Keratinocyte (primary cell): Measurements from ENCODE around the gene TMEM178A. TPM values are rescaled to one million over a fixed set of nuclear protein-coding genes. Genes with fewer than 3 reads are reported as not detected.

ENCODE experiments used
- DNase-seq: peaks from one replicate; pipeline ENCODE4 v3.0.0-alpha.2; 2011; ENCODE audit warnings: low read depth, missing footprints, low spot score
- FAIRE-seq: peaks from 2 replicates; lab custom pipeline; 2011; peaks lifted over from hg19 to GRCh38; lab: Jason Lieb, UNC
- H2AFZ ChIP-seq: 2 replicates; pipeline ENCODE4 v1.6.0; 2012; ENCODE audit warnings: low read length, control low read depth, inconsistent platforms; ENCODE audit not compliant: control insufficient read depth
- H3K27ac ChIP-seq: 2 replicates; pipeline ENCODE4 v1.5.1; 2011; ENCODE audit warnings: low read length; ENCODE audit not compliant: control insufficient read depth, insufficient read depth
- H3K27me3 ChIP-seq: 3 replicates; pipeline ENCODE4 v1.6.0; 2011; ENCODE audit warnings: low read length; ENCODE audit not compliant: control insufficient read depth, insufficient read depth; ENCODE audit errors: extremely low read depth
- H3K36me3 ChIP-seq, 2 experiments: 2 replicates in 1 of 2; 3 replicates in 1 of 2; pipeline ENCODE4 v1.5.1; 2011; ENCODE audit warnings: low read length in 2 of 2, mild to moderate bottlenecking in 1 of 2; ENCODE audit not compliant: control insufficient read depth in 2 of 2, insufficient read depth in 2 of 2; ENCODE audit errors: extremely low read depth in 1 of 2
- H3K4me1 ChIP-seq: 3 replicates; pipeline ENCODE4 v1.5.1; 2011; ENCODE audit warnings: low read length; ENCODE audit not compliant: control insufficient read depth, insufficient read depth; ENCODE audit errors: extremely low read depth
- H3K4me2 ChIP-seq: 3 replicates; pipeline ENCODE4 v1.6.0; 2011; ENCODE audit warnings: low read depth, low read length; ENCODE audit not compliant: control insufficient read depth, insufficient read depth; ENCODE audit errors: extremely low read depth
- H3K4me3 ChIP-seq, 3 experiments: fragments of 200-600 bp in 1 of 3; sonication (generic) in 1 of 3; 2 replicates in 2 of 3; 3 replicates in 1 of 3; pipeline ENCODE4 v1.5.1; 2011 to 2016; ENCODE audit warnings: low read length in 3 of 3, mild to moderate bottlenecking in 3 of 3, control low read depth in 2 of 3, inconsistent platforms in 1 of 3, low read depth in 1 of 3, mixed read lengths in 1 of 3, mixed run types in 1 of 3, moderate library complexity in 1 of 3; ENCODE audit not compliant: control insufficient read depth in 2 of 3, insufficient read depth in 2 of 3; ENCODE audit errors: extremely low read depth in 1 of 3
- H3K79me2 ChIP-seq: 2 replicates; pipeline ENCODE4 v1.6.0; 2012; ENCODE audit warnings: low read length; ENCODE audit not compliant: control insufficient read depth, insufficient read depth
- H3K9ac ChIP-seq: 3 replicates; pipeline ENCODE4 v1.6.0; 2011; ENCODE audit warnings: low read length; ENCODE audit not compliant: control insufficient read depth, insufficient read depth; ENCODE audit errors: extremely low read depth
- H3K9me1 ChIP-seq: 3 replicates; pipeline ENCODE4 v1.6.0; 2011; ENCODE audit warnings: low read length; ENCODE audit not compliant: control insufficient read depth, insufficient read depth; ENCODE audit errors: extremely low read depth
- H3K9me3 ChIP-seq: 2 replicates; pipeline ENCODE4 v1.5.1; 2012; ENCODE audit warnings: low read depth, low read length; ENCODE audit not compliant: control insufficient read depth
- H4K20me1 ChIP-seq: 3 replicates; pipeline ENCODE4 v1.6.0; 2011; ENCODE audit warnings: low read length; ENCODE audit not compliant: control insufficient read depth, insufficient read depth; ENCODE audit errors: extremely low read depth
- EZH2 ChIP-seq: IDR thresholded peaks from one replicate; pipeline ENCODE4 v1.6.1; 2012; ENCODE audit warnings: inconsistent platforms, mild to moderate bottlenecking, low read length, moderate library complexity
- dilution Hi-C: fragments of 300-500 bp; cut with MboI; formaldehyde crosslinking; loops from one replicate; pipeline ENCODE4 v1.7.0; 2020; ENCODE audit warnings: low sequenced_read_pairs; ENCODE audit not compliant: extremely low pct_ligation_motif_present
- polyA plus RNA-seq, 5 experiments: library from polyadenylated mRNA; depleted of rRNA in 3 of 5; stranded (reverse) in 3 of 5; stranded (forward) in 1 of 5; unstranded in 1 of 5; fragments of >200 nt; gene quantifications; 1 replicate in 1 of 5; 2 replicates in 3 of 5; 3 replicates in 1 of 5; pipeline versions ENCODE4 v1.2.1 to v1.2.3, GENCODE V29; 2011 to 2012; ENCODE audit warnings: missing spikeins in 2 of 5, low read depth in 1 of 5, low replicate concordance in 1 of 5
- TF ChIP-seq, protein P1 (sequence below), 3 experiments: IDR thresholded peaks in 1 of 3; conservative IDR thresholded peaks in 1 of 3; optimal IDR thresholded peaks in 1 of 3; 2 replicates in 2 of 3; 3 replicates in 1 of 3; pipeline versions ENCODE3 to v1.5.1; 2011; ENCODE audit warnings: low read length in 3 of 3, mild to moderate bottlenecking in 3 of 3, moderate library complexity in 2 of 3, control low read depth in 1 of 3, inconsistent platforms in 1 of 3; ENCODE audit not compliant: insufficient read depth in 2 of 3; ENCODE audit errors: extremely low read depth in 1 of 3

The TMEM178A gene
- polyA plus RNA-seq, 1 donor (not counting 4 experiments of a cell fraction or from before 2014, with no cell fraction given) = 0.07 TPM

DNA sequence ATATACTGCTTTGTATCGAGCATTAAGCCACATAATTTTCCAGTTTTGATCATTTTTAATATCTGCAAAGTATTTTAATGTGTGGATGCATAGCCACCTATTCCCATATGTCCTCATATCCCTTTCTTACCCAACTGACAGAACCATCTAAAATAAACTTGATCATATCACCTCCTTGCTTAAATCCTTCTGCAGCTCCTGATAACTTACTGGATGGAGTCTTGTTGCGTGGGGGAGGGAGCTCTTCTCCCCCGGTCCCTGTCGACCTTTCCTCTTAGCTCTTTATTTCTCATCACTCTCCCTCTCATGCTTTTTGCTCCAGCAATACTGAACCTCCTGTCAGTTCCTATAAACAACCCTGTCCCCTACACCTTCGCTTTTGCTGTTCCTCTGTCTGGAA is 18.7 kb downstream of the TMEM178A start:
- no peaks in the 10 kb centered on the region for H3K4me1 ChIP-seq
- no peaks in the 10 kb centered on the region for H3K36me3 ChIP-seq
- H3K79me2 ChIP-seq = no peaks in the 10 kb centered on the region
- H3K27me3 ChIP-seq = peaks cover 23% of the 10 kb centered on the region
- TF ChIP-seq, protein P1, sequence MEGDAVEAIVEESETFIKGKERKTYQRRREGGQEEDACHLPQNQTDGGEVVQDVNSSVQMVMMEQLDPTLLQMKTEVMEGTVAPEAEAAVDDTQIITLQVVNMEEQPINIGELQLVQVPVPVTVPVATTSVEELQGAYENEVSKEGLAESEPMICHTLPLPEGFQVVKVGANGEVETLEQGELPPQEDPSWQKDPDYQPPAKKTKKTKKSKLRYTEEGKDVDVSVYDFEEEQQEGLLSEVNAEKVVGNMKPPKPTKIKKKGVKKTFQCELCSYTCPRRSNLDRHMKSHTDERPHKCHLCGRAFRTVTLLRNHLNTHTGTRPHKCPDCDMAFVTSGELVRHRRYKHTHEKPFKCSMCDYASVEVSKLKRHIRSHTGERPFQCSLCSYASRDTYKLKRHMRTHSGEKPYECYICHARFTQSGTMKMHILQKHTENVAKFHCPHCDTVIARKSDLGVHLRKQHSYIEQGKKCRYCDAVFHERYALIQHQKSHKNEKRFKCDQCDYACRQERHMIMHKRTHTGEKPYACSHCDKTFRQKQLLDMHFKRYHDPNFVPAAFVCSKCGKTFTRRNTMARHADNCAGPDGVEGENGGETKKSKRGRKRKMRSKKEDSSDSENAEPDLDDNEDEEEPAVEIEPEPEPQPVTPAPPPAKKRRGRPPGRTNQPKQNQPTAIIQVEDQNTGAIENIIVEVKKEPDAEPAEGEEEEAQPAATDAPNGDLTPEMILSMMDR (optimal IDR thresholded peaks at IDR 0.05 in 1 of 3, IDR thresholded peaks at IDR 0.05 in 1 of 3, conservative IDR thresholded peaks at IDR 0.05 in 1 of 3; ENCODE audit: extremely low read depth in 1 of 3, insufficient read depth in 2 of 3, low read length in 3 of 3) = no peak
- no peak for TF ChIP-seq EZH2
- H4K20me1 ChIP-seq = no peaks in the 10 kb centered on the region
- DNase-seq (no peak), FAIRE-seq (no peak)
- no peak overlapping the region for H3K4me2 ChIP-seq
- H3K27ac ChIP-seq = no peak overlapping the region
- H2AFZ ChIP-seq = no peak overlapping the region
- no peak overlapping the region for H3K9ac ChIP-seq
- H3K9me3 ChIP-seq = no peaks in the 10 kb centered on the region
- H3K4me3 ChIP-seq = no peak overlapping the region
- dilution Hi-C loops = no loop called here
- no peaks in the 10 kb centered on the region for H3K9me1 ChIP-seq

DNA sequence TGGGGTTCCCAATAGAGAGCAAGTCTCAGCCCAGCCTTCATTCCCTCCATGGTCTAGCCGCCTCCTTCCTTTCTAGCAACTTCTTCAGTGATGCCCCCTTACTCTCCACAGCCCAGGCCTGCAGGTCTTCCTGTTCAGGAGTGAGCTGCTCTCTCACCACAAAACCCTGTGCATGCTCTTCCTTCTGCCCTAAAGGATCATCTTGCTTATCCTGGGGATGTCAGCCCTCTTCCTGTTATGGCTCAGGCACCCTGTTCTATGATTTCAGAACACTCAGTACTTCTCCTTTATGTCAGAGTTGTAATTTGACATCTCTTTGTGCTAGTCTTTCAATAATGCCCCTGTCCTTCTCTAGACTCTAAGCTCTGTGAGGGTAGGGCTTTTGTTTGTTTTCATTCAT is 19.4 kb downstream of the TMEM178A start:
- no peaks in the 10 kb centered on the region for H3K79me2 ChIP-seq
- no peaks in the 10 kb centered on the region for H3K36me3 ChIP-seq
- FAIRE-seq (no peak), DNase-seq (no peak)
- no peak overlapping the region for H3K27ac ChIP-seq
- peaks cover 19% of the 10 kb centered on the region for H3K27me3 ChIP-seq
- H4K20me1 ChIP-seq = no peaks in the 10 kb centered on the region
- H3K4me2 ChIP-seq = no peak overlapping the region
- no peak for TF ChIP-seq EZH2
- TF ChIP-seq, protein P1 (optimal IDR thresholded peaks at IDR 0.05 in 1 of 3, IDR thresholded peaks at IDR 0.05 in 1 of 3, conservative IDR thresholded peaks at IDR 0.05 in 1 of 3; ENCODE audit: extremely low read depth in 1 of 3, insufficient read depth in 2 of 3, low read length in 3 of 3) = no peak
- dilution Hi-C loops = no loop called here
- no peak overlapping the region for H2AFZ ChIP-seq
- no peak overlapping the region for H3K4me3 ChIP-seq
- H3K9me3 ChIP-seq = no peaks in the 10 kb centered on the region
- no peak overlapping the region for H3K9ac ChIP-seq
- no peaks in the 10 kb centered on the region for H3K9me1 ChIP-seq
- H3K4me1 ChIP-seq = no peaks in the 10 kb centered on the region
